ENCODE measurements around the gene ST8SIA6.

Gene ST8SIA6

DNA sequence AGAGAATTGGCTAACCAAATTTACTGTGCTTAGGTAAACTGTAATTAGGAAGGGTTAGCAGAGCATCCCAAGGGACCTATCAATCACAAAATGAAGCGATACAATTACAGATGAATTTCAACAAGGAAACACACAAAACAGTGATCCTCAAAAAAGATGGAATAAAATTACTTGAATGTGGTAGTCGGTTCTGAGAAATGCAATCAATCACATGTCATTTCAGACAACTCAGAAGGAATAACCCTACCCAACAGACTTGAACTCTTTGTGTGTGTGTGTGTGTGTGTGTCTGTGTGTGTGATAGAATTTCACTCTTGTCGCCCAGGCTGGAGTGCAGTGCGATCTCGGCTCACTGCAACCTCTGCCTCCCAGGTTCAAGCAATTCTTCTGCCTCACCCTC is 43.5 kb downstream of the ST8SIA6 start:
- Histone ChIP-seq H3F3A (ENCODE audit: insufficient read depth, low read length) (no peaks in the 10 kb centered on the region), H3K9me2 (replicated peaks; ENCODE audit: insufficient read depth, low read length) (no peaks in the 10 kb centered on the region)
- no peak for DNase-seq

GRCh38 chr10:17409170-17409733 is 45.1 kb downstream of the ST8SIA6 start:
- Histone ChIP-seq H3K9ac (ENCODE audit: low read length) (no peak overlapping the region), H3K4me2 (ENCODE audit: low read depth, low read length) (no peak overlapping the region)

More for the DNA sequence above, 43.5 kb downstream of the ST8SIA6 start:
- Histone ChIP-seq H4K20me1 (ENCODE audit: insufficient read depth, low read length) (no peaks in the 10 kb centered on the region), H3K4me2 (ENCODE audit: low read depth, low read length) (no peak overlapping the region), H3K9me3 (replicated peaks; ENCODE audit: insufficient read depth, low read length) (no peaks in the 10 kb centered on the region), H3K36me3 (replicated peaks; ENCODE audit: insufficient read depth, low read length) (no peaks in the 10 kb centered on the region), H3K4me3 (ENCODE audit: low read length) (no peak overlapping the region), H3K9ac (ENCODE audit: low read length) (no peak overlapping the region), H3K27ac (ENCODE audit: low read length) (no peak overlapping the region), H3K79me2 (ENCODE audit: low read length) (no peaks in the 10 kb centered on the region), H3K27me3 (replicated peaks; ENCODE audit: insufficient read depth, low read length) (no peaks in the 10 kb centered on the region), H3K4me1 (ENCODE audit: low read length) (no peaks in the 10 kb centered on the region), H2AFZ (ENCODE audit: low read length) (no peak overlapping the region)
- TF ChIP-seq EZH2 (optimal IDR thresholded peaks at IDR 0.05; ENCODE audit: low read depth, low read length) (no peak), EZH2phosphoT487 (IDR thresholded peaks at IDR 0.05; ENCODE audit: low read length) (no peak)
- TF ChIP-seq, protein P1, sequence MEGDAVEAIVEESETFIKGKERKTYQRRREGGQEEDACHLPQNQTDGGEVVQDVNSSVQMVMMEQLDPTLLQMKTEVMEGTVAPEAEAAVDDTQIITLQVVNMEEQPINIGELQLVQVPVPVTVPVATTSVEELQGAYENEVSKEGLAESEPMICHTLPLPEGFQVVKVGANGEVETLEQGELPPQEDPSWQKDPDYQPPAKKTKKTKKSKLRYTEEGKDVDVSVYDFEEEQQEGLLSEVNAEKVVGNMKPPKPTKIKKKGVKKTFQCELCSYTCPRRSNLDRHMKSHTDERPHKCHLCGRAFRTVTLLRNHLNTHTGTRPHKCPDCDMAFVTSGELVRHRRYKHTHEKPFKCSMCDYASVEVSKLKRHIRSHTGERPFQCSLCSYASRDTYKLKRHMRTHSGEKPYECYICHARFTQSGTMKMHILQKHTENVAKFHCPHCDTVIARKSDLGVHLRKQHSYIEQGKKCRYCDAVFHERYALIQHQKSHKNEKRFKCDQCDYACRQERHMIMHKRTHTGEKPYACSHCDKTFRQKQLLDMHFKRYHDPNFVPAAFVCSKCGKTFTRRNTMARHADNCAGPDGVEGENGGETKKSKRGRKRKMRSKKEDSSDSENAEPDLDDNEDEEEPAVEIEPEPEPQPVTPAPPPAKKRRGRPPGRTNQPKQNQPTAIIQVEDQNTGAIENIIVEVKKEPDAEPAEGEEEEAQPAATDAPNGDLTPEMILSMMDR (IDR thresholded peaks at IDR 0.05; ENCODE audit: low read length): no peak

DNA sequence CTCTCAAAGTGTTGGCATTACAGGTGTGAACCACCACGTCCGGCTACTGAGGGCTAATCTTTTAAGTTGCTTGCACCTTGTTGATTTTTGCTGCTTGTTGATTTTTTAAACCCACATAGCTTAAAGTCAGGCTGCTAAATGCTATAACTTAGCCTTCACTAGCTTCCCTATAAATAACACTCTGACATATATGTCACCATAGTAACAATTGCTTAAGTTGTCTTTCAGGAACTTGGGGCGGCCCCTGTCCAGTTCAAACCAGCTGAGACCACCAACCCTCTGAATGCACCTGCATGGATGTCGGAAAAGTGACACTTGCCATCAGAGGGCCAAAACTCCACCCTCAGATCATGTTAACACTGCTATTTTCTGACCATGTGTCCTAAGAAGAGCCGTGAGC is 47.3 kb downstream of the ST8SIA6 start:
- no peaks in the 10 kb centered on the region for H3K27me3 ChIP-seq (replicated peaks; ENCODE audit: insufficient read depth, low read length)
- H4K20me1 ChIP-seq (ENCODE audit: insufficient read depth, low read length): no peaks in the 10 kb centered on the region
- no peaks in the 10 kb centered on the region for H3K9me3 ChIP-seq (replicated peaks; ENCODE audit: insufficient read depth, low read length)
- no peaks in the 10 kb centered on the region for H3K4me1 ChIP-seq (ENCODE audit: low read length)
- DNase-seq: no peak
- no peaks in the 10 kb centered on the region for H3F3A ChIP-seq (ENCODE audit: insufficient read depth, low read length)
- no peaks in the 10 kb centered on the region for H3K79me2 ChIP-seq (ENCODE audit: low read length)
- H3K9ac ChIP-seq (ENCODE audit: low read length): no peak overlapping the region
- H3K4me2 ChIP-seq (ENCODE audit: low read depth, low read length): no peak overlapping the region
- no peaks in the 10 kb centered on the region for H3K36me3 ChIP-seq (replicated peaks; ENCODE audit: insufficient read depth, low read length)
- H3K27ac ChIP-seq (ENCODE audit: low read length): no peak overlapping the region
- no peak overlapping the region for H2AFZ ChIP-seq (ENCODE audit: low read length)
- H3K4me3 ChIP-seq (ENCODE audit: low read length): no peak overlapping the region
- TF ChIP-seq EZH2phosphoT487 (IDR thresholded peaks at IDR 0.05; ENCODE audit: low read length): no peak
- no peak for TF ChIP-seq EZH2 (optimal IDR thresholded peaks at IDR 0.05; ENCODE audit: low read depth, low read length)
- TF ChIP-seq, protein P1 (IDR thresholded peaks at IDR 0.05; ENCODE audit: low read length): no peak
- no peaks in the 10 kb centered on the region for H3K9me2 ChIP-seq (replicated peaks; ENCODE audit: insufficient read depth, low read length)

More at GRCh38 chr10:17409170-17409733, 45.1 kb downstream of the ST8SIA6 start:
- TF ChIP-seq, protein P1 (IDR thresholded peaks at IDR 0.05; ENCODE audit: low read length): peak; percentile 33
- no peak for TF ChIP-seq EZH2phosphoT487 (IDR thresholded peaks at IDR 0.05; ENCODE audit: low read length)
- H3K27me3 ChIP-seq (replicated peaks; ENCODE audit: insufficient read depth, low read length): no peaks in the 10 kb centered on the region
- no peaks in the 10 kb centered on the region for H4K20me1 ChIP-seq (ENCODE audit: insufficient read depth, low read length)
- peak; percentile 11 for DNase-seq
- H3K79me2 ChIP-seq (ENCODE audit: low read length): no peaks in the 10 kb centered on the region
- no peak overlapping the region for H2AFZ ChIP-seq (ENCODE audit: low read length)
- no peaks in the 10 kb centered on the region for H3K9me3 ChIP-seq (replicated peaks; ENCODE audit: insufficient read depth, low read length)
- no peaks in the 10 kb centered on the region for H3K36me3 ChIP-seq (replicated peaks; ENCODE audit: insufficient read depth, low read length)
- no peak overlapping the region for H3K4me3 ChIP-seq (ENCODE audit: low read length)
- no peaks in the 10 kb centered on the region for H3F3A ChIP-seq (ENCODE audit: insufficient read depth, low read length)
- H3K9me2 ChIP-seq (replicated peaks; ENCODE audit: insufficient read depth, low read length): no peaks in the 10 kb centered on the region
- no peaks in the 10 kb centered on the region for H3K4me1 ChIP-seq (ENCODE audit: low read length)
- H3K27ac ChIP-seq (ENCODE audit: low read length): no peak overlapping the region

Data from MM.1S (cell line).